ENCODE measurements around the gene SLC25A15. TPM values are rescaled to one million over a fixed set of nuclear protein-coding genes. Genes with fewer than 3 reads are reported as not detected.
"Not testable (repeated sequence)": the region's sequence is repeated elsewhere in the genome, so short reads cannot be mapped to it uniquely, and the experiment has no call there.

SLC25A15 gene
- total and polyA plus RNA-seq, 8 donors: 0.58 to 12.6 (median 7.3) TPM; not detected in 1

DNA sequence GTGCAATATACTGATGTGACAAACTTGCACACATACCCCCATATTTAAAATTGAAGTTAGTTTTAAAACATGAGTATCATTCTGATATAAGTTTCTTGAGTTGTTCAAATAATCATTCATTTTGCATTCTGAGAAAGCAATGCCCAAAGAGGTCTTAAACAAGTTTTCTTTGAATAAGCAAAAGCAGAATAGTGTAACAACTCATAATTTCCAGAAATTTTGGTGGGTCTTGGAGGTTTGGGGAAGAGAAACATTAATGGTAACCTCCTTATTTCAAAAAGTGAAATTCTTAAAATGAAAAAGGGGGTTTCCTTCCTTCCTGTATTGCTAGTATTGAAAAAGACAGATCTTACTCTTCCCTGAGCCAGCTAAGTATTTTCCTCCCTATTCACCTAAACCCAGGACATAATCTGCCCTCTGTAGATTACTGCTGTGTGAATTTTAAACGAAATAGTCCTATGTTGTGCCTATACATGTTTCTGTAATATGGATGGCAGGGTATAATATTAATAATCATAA lies 30.4 kb downstream of the SLC25A15 start:
- Histone ChIP-seq H3K27ac (no peak overlapping the region), H3K27me3 (no peaks in the 10 kb centered on the region), H3K4me1 (no peaks in the 10 kb centered on the region), H3K9me3 (no peaks in the 10 kb centered on the region), H3K4me3 (no peak overlapping the region), H3K36me3 (peaks cover 0 to 15% (median 4%) of the 10 kb centered on the region in 4 donors)
- intact Hi-C loops (cut with DNase I; ENCODE audit: low total_unique reads): no loop called here
- no peak for DNase-seq
- TF ChIP-seq EP300 (IDR thresholded peaks at IDR 0.05) (no peak), POLR2AphosphoS5 (IDR thresholded peaks at IDR 0.05) (no peak), POLR2A (IDR thresholded peaks at IDR 0.05) (no peak)
- TF ChIP-seq, protein P1, sequence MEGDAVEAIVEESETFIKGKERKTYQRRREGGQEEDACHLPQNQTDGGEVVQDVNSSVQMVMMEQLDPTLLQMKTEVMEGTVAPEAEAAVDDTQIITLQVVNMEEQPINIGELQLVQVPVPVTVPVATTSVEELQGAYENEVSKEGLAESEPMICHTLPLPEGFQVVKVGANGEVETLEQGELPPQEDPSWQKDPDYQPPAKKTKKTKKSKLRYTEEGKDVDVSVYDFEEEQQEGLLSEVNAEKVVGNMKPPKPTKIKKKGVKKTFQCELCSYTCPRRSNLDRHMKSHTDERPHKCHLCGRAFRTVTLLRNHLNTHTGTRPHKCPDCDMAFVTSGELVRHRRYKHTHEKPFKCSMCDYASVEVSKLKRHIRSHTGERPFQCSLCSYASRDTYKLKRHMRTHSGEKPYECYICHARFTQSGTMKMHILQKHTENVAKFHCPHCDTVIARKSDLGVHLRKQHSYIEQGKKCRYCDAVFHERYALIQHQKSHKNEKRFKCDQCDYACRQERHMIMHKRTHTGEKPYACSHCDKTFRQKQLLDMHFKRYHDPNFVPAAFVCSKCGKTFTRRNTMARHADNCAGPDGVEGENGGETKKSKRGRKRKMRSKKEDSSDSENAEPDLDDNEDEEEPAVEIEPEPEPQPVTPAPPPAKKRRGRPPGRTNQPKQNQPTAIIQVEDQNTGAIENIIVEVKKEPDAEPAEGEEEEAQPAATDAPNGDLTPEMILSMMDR (IDR thresholded peaks at IDR 0.05): no peak
- WGBS, 5 donors: 72 to 88% (median 83%) methylated on average over 1 of the region's 1 CpG

DNA sequence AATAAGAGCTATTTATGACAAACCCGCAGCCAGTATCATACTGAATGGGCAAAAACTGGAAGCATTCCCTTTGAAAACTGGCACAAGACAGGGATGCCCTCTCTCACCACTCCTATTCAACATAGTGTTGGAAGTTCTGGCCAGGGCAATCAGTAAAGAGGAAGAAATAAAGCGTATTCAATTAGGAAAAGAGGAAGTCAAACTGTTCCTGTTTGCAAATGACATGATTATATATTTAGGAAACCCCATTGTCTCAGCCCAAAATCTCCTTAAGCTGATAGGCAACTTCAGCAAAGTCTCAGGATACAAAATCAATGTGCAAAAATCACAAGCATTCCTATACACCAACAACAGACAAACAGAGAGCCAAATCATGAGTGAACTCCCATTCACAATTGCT lies 50.3 kb downstream of the SLC25A15 start:
- H3K36me3 ChIP-seq; H3K4me3 ChIP-seq; H3K4me1 ChIP-seq; H3K27ac ChIP-seq; H3K9me3 ChIP-seq; intact Hi-C loops (cut with DNase I; ENCODE audit: low total_unique reads); DNase-seq; H3K27me3 ChIP-seq: not testable (repeated sequence)
- WGBS, 5 donors: 73 to 84% (median 77%) methylated on average over 2 of the region's 2 CpGs

DNA sequence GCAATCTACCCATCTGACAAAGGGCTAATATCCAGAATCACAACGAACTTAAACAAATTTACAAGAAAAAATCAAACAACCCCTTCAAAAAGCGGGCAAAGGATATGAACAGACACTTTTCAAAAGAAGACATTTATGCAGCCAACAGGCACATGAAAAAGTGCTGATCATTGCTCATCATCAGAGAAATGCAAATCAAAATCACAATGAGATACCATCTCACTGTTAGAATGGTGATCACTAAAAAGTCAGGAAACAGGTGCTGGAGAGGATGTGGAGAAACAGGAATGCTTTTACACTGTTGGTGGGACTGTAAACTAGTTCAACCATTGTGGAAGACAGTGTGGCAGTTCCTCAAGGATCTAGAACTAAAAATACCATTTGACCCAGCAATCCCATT lies 51.5 kb downstream of the SLC25A15 start:
- WGBS, 5 donors: 95 to 100% (median 95%) methylated on average over 2 of the region's 2 CpGs
- H3K27me3 ChIP-seq; H3K27ac ChIP-seq; H3K4me1 ChIP-seq; H3K36me3 ChIP-seq; intact Hi-C loops (cut with DNase I; ENCODE audit: low total_unique reads); DNase-seq; H3K4me3 ChIP-seq; H3K9me3 ChIP-seq: not testable (repeated sequence)

Small RNA genes within 50 kb of the gene (small RNA-seq; reads per million reads assigned to genes)
- 0 reads per million in 4 donors for gene MIR621

Other genes starting within 250 kb of the SLC25A15 start
- gene FOXO1, start 123.0 kb upstream of the SLC25A15 start, total RNA-seq: 10 to 100 TPM; 12.9 to 43.7 (median 26.6) TPM
- gene FOXO1, start 123.0 kb upstream of the SLC25A15 start, polyA plus RNA-seq: 1 to 10 TPM; 4.2 to 9.9 (median 7.8) TPM
- 10 to 100 TPM in 3 of 5 donors, 1 to 10 TPM in 2; 6.2 to 43.8 (median 26.8) TPM for gene MRPS31, start 18.4 kb upstream of the SLC25A15 start, total RNA-seq
- gene MRPS31, start 18.4 kb upstream of the SLC25A15 start, polyA plus RNA-seq: 10 to 100 TPM; 20.5 to 31.6 (median 22.9) TPM
- gene ELF1, start 229.7 kb downstream of the SLC25A15 start, total RNA-seq: 100 to 1,000 TPM in 1 of 5 donors, 10 to 100 TPM in 4; 13.3 to 113 (median 49.7) TPM
- gene ELF1, start 229.7 kb downstream of the SLC25A15 start, polyA plus RNA-seq: 10 to 100 TPM; 10.9 to 31.8 (median 19.8) TPM